Fibroblast of gingiva (primary cell): Measurements from ENCODE around the gene TMEM134.

ENCODE experiments used
- DNase-seq: peaks from one replicate; pipeline ENCODE4 v3.0.0-alpha.2; 2011; ENCODE audit warnings: low read depth

The TMEM134 gene

GRCh38 chr11:67500831-67501715, 32.0 kb upstream of the TMEM134 start:
- no peak for DNase-seq

DNA sequence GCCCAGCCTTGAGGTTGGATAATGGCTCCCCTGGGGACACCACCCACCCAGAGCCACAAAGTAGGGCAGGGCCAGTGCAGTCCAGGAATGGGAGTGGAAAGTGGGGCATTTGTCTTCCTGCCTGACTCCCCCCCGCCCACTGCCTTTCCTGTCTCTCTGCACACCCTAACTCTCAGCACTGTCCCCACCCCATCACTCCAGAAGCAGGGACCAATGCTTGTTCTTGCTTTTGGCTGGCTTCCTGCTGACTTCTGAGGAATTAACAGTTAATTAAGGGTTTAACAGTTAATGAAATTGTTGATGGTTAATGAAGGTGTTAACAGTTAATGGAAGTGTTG, 31.4 kb upstream of the TMEM134 start:
- DNase-seq = no peak

- DNase-seq = no peak
These were observed 30.9 kb upstream of the TMEM134 start for GRCh38 chr11:67499808-67500483.

DNA sequence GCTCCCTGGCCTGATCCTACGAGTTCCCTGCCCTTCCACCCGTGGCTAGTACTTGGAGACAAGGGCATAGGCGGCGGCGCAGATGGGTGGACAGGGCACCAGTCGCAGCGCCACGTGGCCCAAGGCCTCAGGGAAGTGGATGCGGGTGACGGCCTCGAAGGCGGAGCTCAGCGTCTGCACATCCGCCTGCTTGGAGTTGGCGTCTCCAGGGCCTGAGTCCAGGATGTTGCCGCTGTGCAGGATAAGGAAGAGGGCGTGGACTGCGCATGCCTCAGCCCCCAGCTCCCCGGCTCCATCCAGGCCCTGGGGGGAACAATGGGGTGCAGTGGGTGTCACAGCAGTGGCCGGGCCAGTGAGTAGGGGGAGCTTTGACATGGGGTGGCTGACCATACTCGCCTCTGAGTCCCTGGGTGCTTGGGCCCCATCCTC, 29.5 kb upstream of the TMEM134 start:
- no peak for DNase-seq

DNA sequence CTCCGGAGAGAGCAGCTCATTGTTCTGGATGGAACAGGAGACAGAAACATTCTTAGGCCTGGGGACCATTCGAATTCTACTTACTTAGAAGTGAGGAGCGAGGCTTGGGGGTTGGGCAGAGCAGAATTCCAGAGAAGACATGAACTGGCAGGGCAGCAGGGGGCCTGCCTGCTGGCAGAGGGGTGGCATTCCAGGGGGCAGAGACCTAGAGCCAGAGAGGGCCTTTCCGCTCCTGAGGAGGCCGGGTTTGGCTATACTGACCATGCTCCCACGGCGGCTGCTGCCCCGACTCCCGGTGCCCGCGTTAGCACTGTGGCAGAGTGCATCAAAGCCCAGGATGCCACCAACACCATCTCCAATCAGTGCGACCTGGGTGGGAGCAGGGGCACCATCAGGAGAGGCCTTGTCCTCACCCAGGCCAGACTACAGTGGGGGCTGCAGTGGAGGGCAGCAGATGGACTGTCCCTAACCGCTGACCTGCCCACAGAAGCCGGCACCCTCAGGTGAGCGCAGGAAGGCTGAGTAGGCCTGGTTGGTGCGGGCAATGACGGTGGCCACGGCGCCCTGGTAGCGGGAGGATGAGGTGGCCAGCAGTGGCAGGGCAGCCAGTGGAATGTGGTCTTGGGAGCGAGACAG, 28.7 kb upstream of the TMEM134 start:
- no peak for DNase-seq

GRCh38 chr11:67496113-67496512, 27.1 kb upstream of the TMEM134 start:
- DNase-seq = no peak

DNA sequence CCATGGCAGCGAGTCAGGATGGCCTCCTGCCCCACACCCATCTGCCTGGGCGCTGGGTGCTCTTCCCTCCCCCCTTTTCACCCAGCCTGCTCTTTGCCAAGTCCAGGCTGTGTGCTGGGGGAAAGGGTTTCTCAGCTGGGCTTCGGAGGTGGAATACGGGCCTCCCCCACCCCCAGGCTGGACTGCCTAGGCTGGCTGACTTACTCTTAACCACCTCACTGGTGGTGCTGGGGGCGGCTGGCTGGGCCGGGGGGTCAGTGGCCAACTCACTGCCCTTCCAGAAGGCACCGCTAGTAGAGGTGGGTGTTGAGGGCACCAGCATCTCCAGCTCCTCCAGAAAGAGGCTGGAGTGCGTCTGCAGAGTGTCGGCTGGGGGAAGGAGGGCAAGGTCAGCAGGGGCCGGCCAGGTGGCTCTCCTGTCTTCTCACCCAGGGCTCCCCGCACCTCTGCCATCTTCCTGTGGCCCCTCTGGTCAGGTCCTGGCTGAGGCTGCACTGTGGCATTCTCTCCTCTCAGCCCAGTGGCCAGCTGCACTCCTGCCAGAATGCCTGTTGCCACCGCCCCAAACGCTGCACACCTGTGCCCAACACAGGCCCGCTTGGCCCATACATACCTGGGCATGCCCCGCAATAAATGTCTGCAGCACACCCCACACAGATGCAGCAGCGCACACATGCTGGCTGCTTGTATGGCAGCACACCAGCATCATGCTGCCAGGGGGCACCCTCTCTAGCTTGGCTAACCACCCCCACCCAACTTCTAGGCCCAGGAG, 26.4 kb upstream of the TMEM134 start:
- DNase-seq = no peak

DNA sequence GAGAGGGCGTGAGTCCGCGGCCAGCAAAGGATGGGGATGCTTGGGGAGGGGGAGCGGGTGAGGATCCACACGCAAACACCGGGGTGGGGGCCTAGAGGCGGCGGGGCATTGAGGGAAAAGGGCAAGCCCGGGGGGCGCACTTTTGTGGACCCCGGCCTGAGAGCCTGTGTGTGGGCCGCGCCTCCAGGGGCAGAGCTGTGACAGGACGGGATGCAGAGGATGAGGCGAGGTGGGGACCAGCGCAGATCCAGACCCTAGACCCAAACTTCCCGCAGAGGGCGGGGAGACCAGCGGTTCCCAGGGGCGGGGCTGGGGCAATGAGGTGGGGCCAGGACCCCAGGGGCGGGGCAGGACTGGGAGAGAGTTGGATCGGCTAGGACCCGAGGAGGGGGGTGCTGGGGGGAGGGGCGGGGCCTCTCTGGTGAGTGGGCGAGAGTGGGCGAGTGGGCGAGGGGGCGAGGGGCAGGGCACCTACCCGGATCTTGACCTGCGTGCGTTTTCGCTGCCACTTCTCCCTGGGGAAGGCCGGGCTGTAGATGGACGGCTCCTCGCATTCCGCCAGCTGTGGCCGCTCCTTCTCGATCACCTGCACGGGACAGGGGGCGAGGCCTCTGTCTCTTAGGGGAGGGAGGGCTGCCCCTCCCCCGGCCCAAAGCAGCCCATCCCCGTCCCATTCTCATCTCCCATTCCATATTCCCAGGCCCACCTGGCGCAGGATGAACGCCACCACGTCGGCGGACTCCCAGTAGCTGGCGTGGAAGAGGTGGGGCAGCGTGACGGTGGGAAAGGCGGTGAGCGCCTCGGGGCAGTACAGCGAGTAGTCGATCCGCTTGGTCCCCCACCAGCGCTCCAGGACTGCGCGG, 25.6 kb upstream of the TMEM134 start:
- no peak for DNase-seq

DNA sequence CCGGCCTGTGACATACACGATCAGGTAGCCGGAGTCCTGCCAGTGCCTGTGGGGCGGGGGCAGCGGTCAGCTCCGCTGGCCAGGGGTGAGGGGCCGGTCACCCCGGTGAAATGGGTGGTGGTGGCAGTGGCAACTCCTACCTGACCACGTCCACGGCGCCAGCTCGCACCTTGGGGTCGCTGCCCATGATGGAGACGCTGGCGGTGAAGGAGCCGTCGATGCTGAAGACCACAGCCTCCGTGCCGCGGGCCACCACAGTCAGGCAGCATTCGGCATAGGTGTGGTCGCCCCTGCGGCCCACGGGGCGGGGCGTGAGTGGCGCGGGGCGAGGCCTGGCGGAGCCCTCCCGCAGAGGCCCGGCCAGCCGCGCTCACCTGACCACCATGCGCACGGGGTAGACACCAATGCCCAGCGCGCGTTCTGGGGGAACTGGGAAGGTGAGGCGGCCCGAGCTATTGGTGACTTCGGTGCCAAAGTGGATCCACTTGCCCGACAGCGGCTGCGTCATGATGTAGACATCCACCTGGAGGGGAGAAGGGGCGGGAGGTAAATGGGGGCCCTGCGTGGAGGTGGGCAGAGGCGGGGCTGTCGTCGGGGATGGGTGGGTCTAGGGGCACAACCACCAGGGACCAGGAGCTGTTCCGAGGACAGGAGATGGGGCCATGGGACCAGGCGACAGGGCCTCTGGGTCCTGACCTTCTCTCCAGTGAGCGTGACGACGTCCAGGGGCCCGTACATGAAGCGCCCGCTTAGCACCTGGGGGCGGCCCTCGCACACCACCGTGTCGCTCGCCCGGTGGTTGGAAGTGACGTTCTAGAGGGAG, 24.7 kb upstream of the TMEM134 start:
- DNase-seq = no peak

GRCh38 chr11:67492801-67493547, 23.9 kb upstream of the TMEM134 start:
- no peak for DNase-seq

GRCh38 chr11:67492069-67492727, 23.1 kb upstream of the TMEM134 start:
- DNase-seq = no peak

DNA sequence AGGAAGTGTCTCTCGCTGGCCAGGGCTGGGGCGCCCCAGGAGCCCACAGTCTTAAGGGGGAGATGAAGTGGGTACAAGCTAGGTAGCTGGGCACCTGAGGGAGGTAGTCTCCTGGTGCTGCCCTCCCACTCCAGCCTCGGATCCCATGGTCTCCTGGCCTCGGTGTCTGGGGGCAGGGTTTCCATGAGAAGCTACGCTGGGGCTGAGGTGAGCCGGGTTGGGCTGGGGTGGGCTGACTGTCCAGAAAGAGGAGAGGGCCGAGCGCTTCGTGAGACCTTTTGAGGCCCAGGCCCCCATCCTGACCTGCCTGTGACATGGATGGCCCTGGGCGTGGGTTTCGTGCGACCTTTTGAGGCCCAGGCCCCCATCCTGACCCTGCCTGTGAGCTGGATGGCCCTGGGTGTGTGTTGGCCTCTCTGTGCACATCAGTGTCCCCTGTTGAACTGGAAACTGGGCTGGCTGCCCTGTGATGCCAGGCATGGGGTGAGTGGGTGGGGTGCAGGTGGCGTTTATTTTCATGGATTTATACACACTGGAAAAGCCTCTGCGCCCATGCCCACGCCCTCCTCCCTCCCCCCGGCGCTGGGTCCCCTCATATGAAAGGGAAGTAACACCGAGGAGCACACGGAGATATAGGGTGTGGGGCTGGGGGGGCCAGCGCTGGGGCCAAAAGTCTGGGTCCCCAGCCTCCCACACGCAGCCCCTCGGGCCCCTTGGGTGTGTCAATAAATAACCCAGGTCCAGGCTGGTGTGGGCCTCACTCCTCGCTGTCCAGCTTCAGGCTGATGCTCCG, 22.4 kb upstream of the TMEM134 start:
- no peak for DNase-seq

GRCh38 chr11:67490727-67491065, 21.6 kb upstream of the TMEM134 start:
- DNase-seq = no peak

- DNase-seq = no peak
These were observed 21.1 kb upstream of the TMEM134 start for GRCh38 chr11:67489885-67490726.

- no peak for DNase-seq
These were observed 20.3 kb upstream of the TMEM134 start for GRCh38 chr11:67489203-67489884.

DNA sequence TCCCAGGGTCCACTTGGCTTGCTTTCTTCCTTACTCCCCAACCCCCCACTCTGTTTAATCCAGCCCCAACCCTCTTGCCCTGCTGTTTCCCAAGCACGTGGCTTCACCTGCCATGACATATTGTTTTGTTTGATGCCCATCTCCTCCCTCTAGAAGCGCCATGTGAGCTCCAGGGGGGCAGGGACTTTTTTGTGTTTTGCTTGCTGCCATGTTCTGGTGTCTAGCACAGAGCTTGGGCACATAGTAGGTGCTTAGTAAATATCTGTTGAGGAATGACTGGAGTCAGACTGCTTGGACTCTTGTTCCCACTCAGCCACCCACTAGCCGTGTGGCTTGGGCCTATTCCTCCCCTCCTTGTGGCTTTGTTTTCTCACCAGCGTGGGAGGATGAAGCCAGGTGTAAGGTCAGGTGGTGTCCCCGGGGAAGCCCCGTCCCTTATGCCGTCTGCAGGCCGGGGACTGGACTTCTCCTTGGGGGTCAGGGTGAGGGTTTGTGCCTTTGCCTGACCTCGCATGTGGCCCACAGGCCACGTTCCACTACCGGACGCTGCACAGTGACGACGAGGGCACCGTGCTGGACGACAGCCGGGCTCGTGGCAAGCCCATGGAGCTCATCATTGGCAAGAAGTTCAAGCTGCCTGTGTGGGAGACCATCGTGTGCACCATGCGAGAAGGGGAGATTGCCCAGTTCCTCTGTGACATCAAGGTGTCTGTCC, 17.6 kb upstream of the TMEM134 start:
- DNase-seq = no peak
